ENCODE measurements around the gene ATAD3B.

ATAD3B gene

DNA sequence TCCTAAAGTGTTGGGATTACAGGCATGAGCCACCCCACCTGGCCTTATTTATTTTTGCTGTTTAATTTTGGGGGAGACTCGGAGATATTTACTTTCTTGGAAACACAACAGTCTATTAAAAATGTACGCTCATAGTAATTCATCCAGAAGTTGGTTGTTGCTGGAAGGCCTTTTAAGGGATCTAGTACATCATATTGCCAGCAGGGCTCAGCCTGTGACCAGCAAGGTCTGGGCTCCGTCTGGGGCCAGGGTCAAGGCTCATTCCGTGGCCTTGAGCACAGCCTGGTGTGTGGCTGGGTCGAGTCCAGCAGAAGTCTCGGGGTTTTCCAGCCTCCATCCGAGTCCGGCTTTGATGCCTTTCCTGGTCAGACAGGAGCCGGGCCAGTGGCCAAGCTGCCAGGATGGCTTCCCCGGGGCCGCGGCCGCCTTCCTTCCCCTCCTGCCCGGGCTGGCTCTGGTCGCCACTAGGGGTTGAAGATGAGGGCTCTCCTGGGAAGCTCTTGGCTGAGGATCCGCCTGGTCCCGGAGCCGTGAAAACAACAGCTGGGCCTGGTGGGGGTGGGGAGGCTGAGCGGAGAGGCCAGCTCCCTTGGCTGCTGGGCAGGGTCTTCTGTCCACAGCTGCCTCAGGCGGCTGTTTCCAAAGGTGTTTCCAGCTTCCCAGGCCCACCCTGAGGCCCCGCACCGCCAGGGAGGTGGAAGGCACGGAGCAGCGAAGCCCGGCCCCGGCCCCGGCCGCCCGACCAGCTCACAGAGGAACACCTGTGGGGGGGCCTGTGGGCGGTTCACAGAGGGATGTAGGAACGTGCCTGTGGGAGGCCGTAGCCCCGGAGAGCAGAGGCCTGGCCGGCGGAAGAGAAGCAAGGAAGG is 41.2 kb upstream of the ATAD3B start (continued):
- TF ChIP-seq YY2 (tag by site-specific recombination; IDR thresholded peaks at IDR 0.05) (no peak), ZNF530 (tag by site-specific recombination; IDR thresholded peaks at IDR 0.05; ENCODE audit: low read depth) (no peak), ZNF501 (tag by site-specific recombination; IDR thresholded peaks at IDR 0.05) (no peak), ZNF133 (tag by site-specific recombination; IDR thresholded peaks at IDR 0.05) (no peak), ZNF2 (tag by site-specific recombination; IDR thresholded peaks at IDR 0.05) (no peak), ZFP3 (tag by site-specific recombination; IDR thresholded peaks at IDR 0.05; ENCODE audit: low read depth) (no peak), ZNF701 (tag by site-specific recombination; IDR thresholded peaks at IDR 0.05) (no peak), ZFP41 (tag by site-specific recombination; IDR thresholded peaks at IDR 0.05; ENCODE audit: borderline replicate concordance) (no peak), ZSCAN16 (tag by site-specific recombination; IDR thresholded peaks at IDR 0.05) (no peak), ZNF248 (tag by site-specific recombination; IDR thresholded peaks at IDR 0.05) (no peak), ZNF558 (tag by site-specific recombination; IDR thresholded peaks at IDR 0.05) (no peak), FEZF1 (tag by site-specific recombination; IDR thresholded peaks at IDR 0.05) (no peak), SETDB1 (IDR thresholded peaks at IDR 0.05; ENCODE audit: insufficient read length, low read length) (peak; percentile 22), ZNF221 (tag by site-specific recombination; IDR thresholded peaks at IDR 0.05; ENCODE audit: borderline replicate concordance) (no peak), SP2 (tag by site-specific recombination; IDR thresholded peaks at IDR 0.05) (no peak), ZEB2 (tag by site-specific recombination; IDR thresholded peaks at IDR 0.05) (no peak), SALL2 (tag by site-specific recombination; IDR thresholded peaks at IDR 0.05; ENCODE audit: borderline replicate concordance) (no peak), ZNF140 (tag by site-specific recombination; IDR thresholded peaks at IDR 0.05) (no peak), ZXDB (tag by site-specific recombination; IDR thresholded peaks at IDR 0.05) (no peak), ZNF132 (tag by site-specific recombination; IDR thresholded peaks at IDR 0.05; ENCODE audit: borderline replicate concordance) (no peak), TRIM28 (IDR thresholded peaks at IDR 0.05; ENCODE audit: borderline replicate concordance, low read length) (no peak), GLIS2 (tag by site-specific recombination; IDR thresholded peaks at IDR 0.05) (no peak), ZNF423 (tag by site-specific recombination; IDR thresholded peaks at IDR 0.05) (no peak), ZNF184 (tag by site-specific recombination; IDR thresholded peaks at IDR 0.05) (no peak), ZNF843 (tag by site-specific recombination; IDR thresholded peaks at IDR 0.05) (no peak), ZNF785 (tag by site-specific recombination; IDR thresholded peaks at IDR 0.05) (no peak), ZNF239 (tag by site-specific recombination; IDR thresholded peaks at IDR 0.05) (no peak), ZNF473 (tag by site-specific recombination; IDR thresholded peaks at IDR 0.05) (no peak)
- TF ChIP-seq, protein P1, sequence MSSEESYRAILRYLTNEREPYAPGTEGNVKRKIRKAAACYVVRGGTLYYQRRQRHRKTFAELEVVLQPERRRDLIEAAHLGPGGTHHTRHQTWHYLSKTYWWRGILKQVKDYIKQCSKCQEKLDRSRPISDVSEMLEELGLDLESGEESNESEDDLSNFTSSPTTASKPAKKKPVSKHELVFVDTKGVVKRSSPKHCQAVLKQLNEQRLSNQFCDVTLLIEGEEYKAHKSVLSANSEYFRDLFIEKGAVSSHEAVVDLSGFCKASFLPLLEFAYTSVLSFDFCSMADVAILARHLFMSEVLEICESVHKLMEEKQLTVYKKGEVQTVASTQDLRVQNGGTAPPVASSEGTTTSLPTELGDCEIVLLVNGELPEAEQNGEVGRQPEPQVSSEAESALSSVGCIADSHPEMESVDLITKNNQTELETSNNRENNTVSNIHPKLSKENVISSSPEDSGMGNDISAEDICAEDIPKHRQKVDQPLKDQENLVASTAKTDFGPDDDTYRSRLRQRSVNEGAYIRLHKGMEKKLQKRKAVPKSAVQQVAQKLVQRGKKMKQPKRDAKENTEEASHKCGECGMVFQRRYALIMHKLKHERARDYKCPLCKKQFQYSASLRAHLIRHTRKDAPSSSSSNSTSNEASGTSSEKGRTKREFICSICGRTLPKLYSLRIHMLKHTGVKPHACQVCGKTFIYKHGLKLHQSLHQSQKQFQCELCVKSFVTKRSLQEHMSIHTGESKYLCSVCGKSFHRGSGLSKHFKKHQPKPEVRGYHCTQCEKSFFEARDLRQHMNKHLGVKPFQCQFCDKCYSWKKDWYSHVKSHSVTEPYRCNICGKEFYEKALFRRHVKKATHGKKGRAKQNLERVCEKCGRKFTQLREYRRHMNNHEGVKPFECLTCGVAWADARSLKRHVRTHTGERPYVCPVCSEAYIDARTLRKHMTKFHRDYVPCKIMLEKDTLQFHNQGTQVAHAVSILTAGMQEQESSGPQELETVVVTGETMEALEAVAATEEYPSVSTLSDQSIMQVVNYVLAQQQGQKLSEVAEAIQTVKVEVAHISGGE (tag by site-specific recombination; conservative IDR thresholded peaks at IDR 0.05; ENCODE audit: low read depth), result no peak
- TF ChIP-seq, protein P2, sequence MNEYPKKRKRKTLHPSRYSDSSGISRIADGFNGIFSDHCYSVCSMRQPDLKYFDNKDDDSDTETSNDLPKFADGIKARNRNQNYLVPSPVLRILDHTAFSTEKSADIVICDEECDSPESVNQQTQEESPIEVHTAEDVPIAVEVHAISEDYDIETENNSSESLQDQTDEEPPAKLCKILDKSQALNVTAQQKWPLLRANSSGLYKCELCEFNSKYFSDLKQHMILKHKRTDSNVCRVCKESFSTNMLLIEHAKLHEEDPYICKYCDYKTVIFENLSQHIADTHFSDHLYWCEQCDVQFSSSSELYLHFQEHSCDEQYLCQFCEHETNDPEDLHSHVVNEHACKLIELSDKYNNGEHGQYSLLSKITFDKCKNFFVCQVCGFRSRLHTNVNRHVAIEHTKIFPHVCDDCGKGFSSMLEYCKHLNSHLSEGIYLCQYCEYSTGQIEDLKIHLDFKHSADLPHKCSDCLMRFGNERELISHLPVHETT (tag by site-specific recombination; IDR thresholded peaks at IDR 0.05), result no peak
- TF ChIP-seq, protein P3, sequence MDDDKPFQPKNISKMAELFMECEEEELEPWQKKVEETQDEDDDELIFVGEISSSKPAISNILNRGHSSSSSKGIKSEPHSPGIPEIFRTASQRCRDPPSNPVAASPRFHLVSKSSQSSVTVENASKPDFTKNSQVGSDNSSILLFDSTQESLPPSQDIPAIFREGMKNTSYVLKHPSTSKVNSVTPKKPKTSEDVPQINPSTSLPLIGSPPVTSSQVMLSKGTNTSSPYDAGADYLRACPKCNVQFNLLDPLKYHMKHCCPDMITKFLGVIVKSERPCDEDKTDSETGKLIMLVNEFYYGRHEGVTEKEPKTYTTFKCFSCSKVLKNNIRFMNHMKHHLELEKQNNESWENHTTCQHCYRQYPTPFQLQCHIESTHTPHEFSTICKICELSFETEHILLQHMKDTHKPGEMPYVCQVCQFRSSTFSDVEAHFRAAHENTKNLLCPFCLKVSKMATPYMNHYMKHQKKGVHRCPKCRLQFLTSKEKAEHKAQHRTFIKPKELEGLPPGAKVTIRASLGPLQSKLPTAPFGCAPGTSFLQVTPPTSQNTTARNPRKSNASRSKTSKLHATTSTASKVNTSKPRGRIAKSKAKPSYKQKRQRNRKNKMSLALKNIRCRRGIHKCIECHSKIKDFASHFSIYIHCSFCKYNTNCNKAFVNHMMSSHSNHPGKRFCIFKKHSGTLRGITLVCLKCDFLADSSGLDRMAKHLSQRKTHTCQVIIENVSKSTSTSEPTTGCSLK (tag by site-specific recombination; IDR thresholded peaks at IDR 0.05), result no peak
- TF ChIP-seq, protein P4, sequence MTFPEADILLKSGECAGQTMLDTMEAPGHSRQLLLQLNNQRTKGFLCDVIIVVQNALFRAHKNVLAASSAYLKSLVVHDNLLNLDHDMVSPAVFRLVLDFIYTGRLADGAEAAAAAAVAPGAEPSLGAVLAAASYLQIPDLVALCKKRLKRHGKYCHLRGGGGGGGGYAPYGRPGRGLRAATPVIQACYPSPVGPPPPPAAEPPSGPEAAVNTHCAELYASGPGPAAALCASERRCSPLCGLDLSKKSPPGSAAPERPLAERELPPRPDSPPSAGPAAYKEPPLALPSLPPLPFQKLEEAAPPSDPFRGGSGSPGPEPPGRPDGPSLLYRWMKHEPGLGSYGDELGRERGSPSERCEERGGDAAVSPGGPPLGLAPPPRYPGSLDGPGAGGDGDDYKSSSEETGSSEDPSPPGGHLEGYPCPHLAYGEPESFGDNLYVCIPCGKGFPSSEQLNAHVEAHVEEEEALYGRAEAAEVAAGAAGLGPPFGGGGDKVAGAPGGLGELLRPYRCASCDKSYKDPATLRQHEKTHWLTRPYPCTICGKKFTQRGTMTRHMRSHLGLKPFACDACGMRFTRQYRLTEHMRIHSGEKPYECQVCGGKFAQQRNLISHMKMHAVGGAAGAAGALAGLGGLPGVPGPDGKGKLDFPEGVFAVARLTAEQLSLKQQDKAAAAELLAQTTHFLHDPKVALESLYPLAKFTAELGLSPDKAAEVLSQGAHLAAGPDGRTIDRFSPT (tag by site-specific recombination; IDR thresholded peaks at IDR 0.05), result no peak

Measured in HEK293 (cell line).